T47D (cell line): ENCODE results near the gene DUSP1.

ENCODE experiments used
- DNase-seq, 2 experiments: peaks; one replicate each; pipeline versions ENCODE4 v3.0.0 to v3.0.0-alpha.2; 2011 to 2012; ENCODE audit warnings: low read depth in 1 of 2, low spot score in 1 of 2
- JUND ChIP-seq: IDR thresholded peaks from 2 replicates; pipeline ENCODE4 v1.6.1; 2012; ENCODE audit warnings: low read depth
- in situ Hi-C: cut with HindIII; loops from 2 replicates; pipeline ENCODE4 v1.10.0; 2016; ENCODE audit warnings: low sequenced_read_pairs, low pct_unique_long_range_greater_than_20kb

The DUSP1 gene

DNA sequence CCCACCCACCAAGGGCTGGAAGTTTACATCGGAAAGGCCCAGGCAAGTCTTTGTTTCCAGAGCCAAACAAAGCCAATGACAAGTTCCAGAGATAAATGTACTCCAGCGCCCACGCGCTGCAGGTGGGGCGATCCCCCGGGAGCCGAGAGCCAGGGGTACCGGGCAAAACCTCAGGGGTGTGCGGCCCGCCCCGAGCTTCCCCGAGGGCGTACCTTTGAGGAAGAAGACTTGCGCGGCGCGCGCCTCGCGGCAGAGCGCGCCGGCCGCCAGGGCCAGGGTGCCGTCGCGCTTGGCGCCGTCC lies 671 bp downstream of the DUSP1 start:
- no peak for TF ChIP-seq JUND
- DNase-seq, result peak in 1 of 2 experiments; percentile 23
- in situ Hi-C loops, result no loop called here

GRCh38 chr5:172769616-172770373 lies 1.2 kb downstream of the DUSP1 start:
- no peak for DNase-seq
- no peak for TF ChIP-seq JUND
- in situ Hi-C loops, result no loop called here

- no peak for DNase-seq
- in situ Hi-C loops, result no loop called here
- no peak for TF ChIP-seq JUND
These were observed 1.7 kb downstream of the DUSP1 start for GRCh38 chr5:172769342-172769615.

DNA sequence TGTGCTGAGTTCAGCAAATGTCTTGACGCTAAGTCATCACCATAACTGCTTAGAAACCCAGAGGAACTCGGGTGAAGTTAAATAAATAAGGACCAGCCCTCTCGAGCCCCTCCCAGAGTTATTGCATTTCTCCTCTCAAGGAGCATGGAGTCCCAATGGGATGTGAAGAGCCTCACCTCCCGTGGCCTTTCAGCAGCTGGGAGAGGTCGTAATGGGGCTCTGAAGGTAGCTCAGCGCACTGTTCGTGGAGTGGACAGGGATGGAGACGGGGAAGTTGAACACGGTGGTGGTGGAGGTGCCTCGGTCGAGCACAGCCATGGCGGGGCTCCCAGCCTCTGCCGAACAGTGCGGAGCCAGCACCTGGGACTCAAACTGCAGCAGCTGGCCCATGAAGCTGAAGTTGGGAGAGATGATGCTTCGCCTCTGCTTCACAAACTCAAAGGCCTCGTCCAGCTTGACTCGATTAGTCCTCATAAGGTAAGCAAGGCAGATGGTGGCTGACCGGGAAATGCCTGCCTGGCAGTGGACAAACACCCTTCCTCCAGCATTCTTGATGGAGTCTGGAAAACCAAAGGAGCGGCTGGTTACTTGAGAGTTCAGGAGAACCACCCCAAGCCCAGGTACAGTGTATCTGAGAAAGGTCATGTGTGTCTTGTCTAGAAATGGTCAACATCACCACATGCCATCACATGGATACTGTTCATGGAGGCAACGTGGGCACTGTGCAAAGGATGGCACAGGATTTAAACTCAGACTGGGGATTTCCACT lies 2.2 kb downstream of the DUSP1 start:
- in situ Hi-C loops, result no loop called here

DNA sequence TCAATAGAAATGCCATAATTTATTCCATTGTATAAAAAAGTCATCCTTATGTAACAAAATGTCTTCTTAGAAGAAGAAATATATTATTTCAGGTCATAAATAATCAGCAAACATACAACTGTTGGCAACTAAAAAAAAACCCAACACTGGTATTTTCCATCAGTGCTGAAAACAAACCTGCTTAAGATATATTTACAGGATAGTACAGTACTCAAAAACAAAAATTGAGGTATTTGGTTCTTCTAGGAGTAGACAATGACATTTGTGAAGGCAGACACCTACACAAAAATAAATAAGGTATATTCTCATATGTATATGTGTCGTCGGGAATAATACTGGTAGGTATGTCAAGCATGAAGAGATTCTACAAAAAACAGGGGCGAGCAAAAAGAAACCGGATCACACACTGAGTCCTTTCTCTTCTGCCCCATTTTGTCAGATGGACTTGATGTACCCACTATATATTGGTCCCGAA lies 2.9 kb downstream of the DUSP1 start:
- DNase-seq, result no peak
- in situ Hi-C loops, result no loop called here
- no peak for TF ChIP-seq JUND

More for the DNA sequence above, 2.2 kb downstream of the DUSP1 start:
- TF ChIP-seq JUND, result no peak
- DNase-seq, result no peak

GRCh38 chr5:172766287-172767108 lies 4.5 kb downstream of the DUSP1 start:
- in situ Hi-C loops, result no loop called here
- DNase-seq, result no peak

DNA sequence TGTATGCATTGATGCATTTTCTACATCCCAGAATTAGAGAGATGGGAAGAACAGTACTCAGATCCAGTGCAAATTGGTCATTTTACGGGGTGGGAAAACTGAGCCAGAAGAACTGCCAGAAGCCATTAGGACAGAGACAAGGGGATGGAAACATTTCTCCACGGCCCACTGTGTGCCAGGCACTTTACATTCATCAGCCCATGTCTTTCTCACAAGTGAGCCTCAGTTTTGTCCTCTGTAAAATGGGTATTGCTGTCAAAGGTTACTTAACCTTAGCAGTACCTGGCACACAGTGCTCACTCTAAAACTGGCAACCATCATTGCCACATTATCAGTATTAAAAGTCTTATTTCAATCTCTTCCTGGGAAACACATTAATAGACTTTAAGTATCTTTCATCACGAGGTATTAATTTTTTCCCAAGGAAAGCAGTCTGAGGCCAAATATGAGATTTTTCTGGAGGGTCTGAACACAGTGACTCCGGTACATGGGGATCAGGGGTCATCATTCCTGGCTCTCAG lies 5.2 kb downstream of the DUSP1 start:
- no peak for DNase-seq
- in situ Hi-C loops, result no loop called here
- no peak for TF ChIP-seq JUND

More at GRCh38 chr5:172766287-172767108, 4.5 kb downstream of the DUSP1 start:
- no peak for TF ChIP-seq JUND

- in situ Hi-C loops, result no loop called here
- peak; percentile 97 to 99 for DNase-seq
- TF ChIP-seq JUND, result peak; percentile 79
These were observed 5.9 kb downstream of the DUSP1 start for GRCh38 chr5:172764861-172765765.

DNA sequence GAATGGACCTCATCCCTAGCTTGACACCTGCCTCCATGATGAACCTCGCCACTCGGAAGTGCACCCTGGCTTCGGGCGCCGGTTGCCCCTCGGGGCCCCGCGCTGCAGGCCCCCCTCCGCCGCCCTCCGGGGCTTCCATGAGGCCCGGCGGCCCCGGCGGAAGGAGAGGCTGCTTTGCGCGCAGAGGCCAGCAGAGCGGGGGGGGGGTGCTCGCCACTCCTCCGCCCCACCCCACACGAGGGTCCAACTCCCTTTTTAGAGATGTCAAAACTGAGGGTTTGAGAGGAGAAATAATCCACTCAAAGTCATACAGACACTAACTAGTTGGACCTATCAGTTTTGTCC lies 7.9 kb downstream of the DUSP1 start:
- in situ Hi-C loops, result no loop called here
- no peak for DNase-seq
- no peak for TF ChIP-seq JUND

DNA sequence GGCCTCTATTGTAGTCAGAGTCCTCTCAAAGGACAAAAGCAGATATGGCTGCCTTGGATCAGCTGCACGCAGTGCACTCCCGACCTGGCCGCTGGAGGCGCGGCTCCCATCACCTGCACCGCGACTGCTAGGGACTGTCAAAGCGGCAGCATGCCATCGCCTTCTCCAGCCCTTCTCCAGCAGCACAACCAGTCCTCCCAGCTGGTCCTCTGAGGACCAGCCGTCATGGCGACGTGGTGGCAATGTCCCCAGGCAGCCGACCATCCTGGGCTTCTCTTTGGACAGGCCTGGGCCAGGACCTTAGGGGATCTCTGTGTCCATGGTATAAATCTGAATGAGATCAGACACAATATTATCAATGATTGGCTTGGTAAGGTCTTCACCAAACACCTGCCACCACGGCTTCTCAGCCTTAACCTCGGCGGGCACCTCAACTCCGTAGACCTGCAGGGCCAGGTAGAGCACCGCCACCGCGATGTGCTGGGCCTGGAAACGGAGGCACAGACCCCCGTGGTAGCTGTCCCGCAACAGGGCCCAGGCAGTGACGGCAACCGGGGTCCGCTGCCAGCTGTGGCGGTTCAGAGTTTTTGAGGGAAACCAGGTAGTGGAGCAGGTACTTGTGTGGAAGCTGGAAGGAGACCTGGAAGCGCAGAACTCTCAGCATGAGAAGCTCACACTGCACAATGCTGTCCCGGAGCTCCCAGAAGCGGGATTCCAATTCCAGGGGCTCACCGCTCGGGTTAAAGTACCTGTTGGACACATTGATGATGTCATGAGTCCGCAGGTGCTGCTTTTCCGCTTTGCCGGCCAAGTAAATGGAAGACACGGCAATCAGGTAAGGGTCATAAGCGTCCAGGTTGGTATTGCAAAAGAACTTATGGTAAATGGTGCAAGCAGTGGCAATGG lies 8.5 kb downstream of the DUSP1 start:
- DNase-seq, result no peak
- no peak for TF ChIP-seq JUND
- in situ Hi-C loops, result no loop called here

DNA sequence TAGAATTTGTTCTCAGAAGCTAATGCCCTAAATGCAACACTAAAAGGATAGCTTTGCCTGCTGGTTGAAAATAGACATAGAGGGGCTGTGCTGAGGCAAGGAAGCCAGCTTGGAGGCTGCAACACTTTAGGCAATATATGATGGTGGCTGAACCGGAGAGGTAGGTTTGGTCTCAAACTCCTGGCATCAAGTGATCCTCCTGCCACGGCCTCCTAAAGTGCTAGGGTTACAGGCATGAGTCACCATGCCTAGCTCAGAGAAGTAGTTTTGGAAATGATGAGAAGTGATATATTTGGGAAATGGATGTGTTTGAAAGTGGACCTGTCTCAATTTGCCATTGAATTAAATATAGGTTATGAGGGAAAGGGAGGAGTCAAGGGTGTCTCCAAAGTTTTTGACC lies 10.0 kb downstream of the DUSP1 start:
- in situ Hi-C loops, result no loop called here
- no peak for TF ChIP-seq JUND
- DNase-seq, result no peak
